Activated B cell treated with CpG ODN at 0.5 μM for 24 hours (primary cell): ENCODE measurements around the gene NFX1. TPM values are rescaled to one million over a fixed set of nuclear protein-coding genes. Genes with fewer than 3 reads are reported as not detected.

Source experiments
- ATAC-seq: fragments of 200-7000 bp; cut with Tn5 transposase; one replicate; pipeline ENCODE4 v1.10.0; 2021; ENCODE audit warnings: low read depth, mild to moderate bottlenecking, moderate library complexity
- CTCF ChIA-PET: fragments of 350-600 bp; sonication (Branson Sonifier 250); formaldehyde crosslinking; loops from one replicate; lab custom pipeline; 2021; ENCODE audit warnings: antibody characterized with exemption; lab: Charles Lee
- POLR2A ChIA-PET: fragments of 350-600 bp; sonication (Branson Sonifier 250); formaldehyde crosslinking; loops from one replicate; lab custom pipeline; 2021; ENCODE audit warnings: antibody characterized with exemption; lab: Charles Lee
- DNase-seq: peaks from one replicate; pipeline ENCODE4 v3.0.0; 2022
- H3K27ac Mint-ChIP-seq: one replicate; pipeline ENCODE4 v1.8.0; 2020; ENCODE audit warnings: mixed read lengths
- H3K27me3 Mint-ChIP-seq: one replicate; pipeline ENCODE4 v1.8.0; 2021; ENCODE audit warnings: mixed read lengths
- H3K36me3 Mint-ChIP-seq: one replicate; pipeline ENCODE4 v1.8.0; 2021; ENCODE audit warnings: low read depth, mixed read lengths
- H3K4me1 Mint-ChIP-seq: one replicate; pipeline ENCODE4 v1.8.0; 2021; ENCODE audit warnings: mixed read lengths
- H3K4me3 Mint-ChIP-seq: one replicate; pipeline ENCODE4 v1.8.0; 2020; ENCODE audit warnings: mild to moderate bottlenecking, mixed read lengths
- H3K9me3 Mint-ChIP-seq: one replicate; pipeline ENCODE4 v1.8.0; 2020; ENCODE audit warnings: mixed read lengths
- intact Hi-C: fragments of 100-400 bp; cut with micrococcal nuclease; formaldehyde crosslinking; loops from one replicate; pipeline ENCODE4 v1.15.1; 2024
- total RNA-seq: library from RNA; stranded (reverse); gene quantifications from 2 replicates; pipeline ENCODE4 v1.2.3, GENCODE V29; 2022
- TF ChIP-seq, protein P1 (sequence below): fragments of 200-600 bp; IDR thresholded peaks from one replicate; pipeline ENCODE4 v1.8.0; 2022; ENCODE audit warnings: antibody characterized with exemption, mild to moderate bottlenecking

Gene NFX1
- total RNA-seq, 1 donor from 2014 or later = 57.2 TPM

DNA sequence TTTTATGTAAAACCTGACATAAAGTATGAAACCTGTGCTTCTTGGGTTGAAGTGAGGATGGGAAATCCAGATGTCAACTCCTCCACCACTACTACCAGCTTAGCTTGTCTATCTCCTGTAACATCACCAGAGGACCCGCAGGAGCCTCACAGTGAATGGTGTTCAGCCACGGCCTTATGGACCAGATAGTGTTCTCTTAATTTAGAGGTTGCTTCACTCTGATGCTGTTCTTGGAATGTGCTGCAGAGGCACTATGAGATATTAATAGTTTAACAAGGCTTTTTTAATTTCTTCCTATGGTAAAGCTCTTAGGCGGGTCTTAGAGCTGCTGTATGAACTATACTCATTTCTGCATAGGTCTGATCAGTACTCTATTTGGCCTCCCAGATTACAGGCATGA lies 27.9 kb downstream of the NFX1 start:
- no peak for ATAC-seq
- no peak for DNase-seq
- Mint-ChIP-seq H3K27ac (no peak overlapping the region), H3K4me1 (no peaks in the 10 kb centered on the region), H3K9me3 (no peaks in the 10 kb centered on the region), H3K4me3 (no peak overlapping the region), H3K36me3 (peaks cover 81% of the 10 kb centered on the region), H3K27me3 (no peaks in the 10 kb centered on the region)
- ChIA-PET POLR2A (interaction anchor here (1.6 kb wide), 1 partner anchor 21 kb away, joined by 5 read pairs; no protein-coding TSS in a partner anchor), CTCF (interaction anchor here (1.9 kb wide), 1 partner anchor 31 kb away, joined by 7 read pairs; no protein-coding TSS in a partner anchor)
- intact Hi-C loops = no loop called here
- TF ChIP-seq, protein P1, sequence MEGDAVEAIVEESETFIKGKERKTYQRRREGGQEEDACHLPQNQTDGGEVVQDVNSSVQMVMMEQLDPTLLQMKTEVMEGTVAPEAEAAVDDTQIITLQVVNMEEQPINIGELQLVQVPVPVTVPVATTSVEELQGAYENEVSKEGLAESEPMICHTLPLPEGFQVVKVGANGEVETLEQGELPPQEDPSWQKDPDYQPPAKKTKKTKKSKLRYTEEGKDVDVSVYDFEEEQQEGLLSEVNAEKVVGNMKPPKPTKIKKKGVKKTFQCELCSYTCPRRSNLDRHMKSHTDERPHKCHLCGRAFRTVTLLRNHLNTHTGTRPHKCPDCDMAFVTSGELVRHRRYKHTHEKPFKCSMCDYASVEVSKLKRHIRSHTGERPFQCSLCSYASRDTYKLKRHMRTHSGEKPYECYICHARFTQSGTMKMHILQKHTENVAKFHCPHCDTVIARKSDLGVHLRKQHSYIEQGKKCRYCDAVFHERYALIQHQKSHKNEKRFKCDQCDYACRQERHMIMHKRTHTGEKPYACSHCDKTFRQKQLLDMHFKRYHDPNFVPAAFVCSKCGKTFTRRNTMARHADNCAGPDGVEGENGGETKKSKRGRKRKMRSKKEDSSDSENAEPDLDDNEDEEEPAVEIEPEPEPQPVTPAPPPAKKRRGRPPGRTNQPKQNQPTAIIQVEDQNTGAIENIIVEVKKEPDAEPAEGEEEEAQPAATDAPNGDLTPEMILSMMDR = no peak

DNA sequence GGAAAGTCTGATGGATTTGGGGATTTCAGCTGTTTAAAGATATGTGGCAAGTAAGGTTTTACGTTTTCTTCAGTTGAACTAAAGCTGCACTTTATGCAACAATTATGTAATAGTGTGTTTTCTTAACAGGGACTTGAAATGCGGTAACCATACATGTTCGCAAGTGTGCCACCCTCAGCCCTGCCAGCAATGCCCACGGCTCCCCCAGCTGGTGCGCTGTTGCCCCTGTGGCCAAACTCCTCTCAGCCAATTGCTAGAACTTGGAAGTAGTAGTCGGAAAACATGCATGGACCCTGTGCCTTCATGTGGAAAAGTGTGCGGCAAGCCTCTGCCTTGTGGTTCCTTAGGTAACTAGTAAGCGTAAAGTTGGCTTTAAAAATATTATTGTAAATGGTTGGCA lies 28.5 kb downstream of the NFX1 start:
- Mint-ChIP-seq H3K36me3 (peaks cover 81% of the 10 kb centered on the region), H3K4me3 (no peak overlapping the region), H3K9me3 (no peaks in the 10 kb centered on the region), H3K4me1 (no peaks in the 10 kb centered on the region), H3K27me3 (no peaks in the 10 kb centered on the region), H3K27ac (no peak overlapping the region)
- ChIA-PET POLR2A (interaction anchor here (1.6 kb wide), 1 partner anchor 21 kb away, joined by 5 read pairs; no protein-coding TSS in a partner anchor), CTCF (interaction anchor here (1.9 kb wide), 1 partner anchor 32 kb away, joined by 7 read pairs; no protein-coding TSS in a partner anchor)
- DNase-seq = no peak
- intact Hi-C loops = no loop called here
- TF ChIP-seq, protein P1 = no peak
- no peak for ATAC-seq

DNA sequence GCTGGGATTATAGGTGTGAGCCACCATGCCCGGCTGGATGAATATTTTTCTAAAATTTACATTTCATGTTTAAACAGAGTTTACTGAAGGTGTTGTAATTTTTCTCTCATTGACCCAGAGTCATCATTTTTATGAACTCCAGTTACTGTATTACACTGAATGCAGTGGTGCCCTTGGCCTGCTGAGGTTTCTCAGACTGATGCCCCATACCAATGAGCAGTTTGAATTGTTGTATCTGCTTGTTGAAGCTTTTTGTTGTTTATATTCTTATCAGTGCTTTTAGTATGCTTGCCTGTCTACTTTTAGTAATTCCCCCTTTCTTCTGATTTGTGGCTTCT lies 29.9 kb downstream of the NFX1 start:
- Mint-ChIP-seq H3K27me3 (no peaks in the 10 kb centered on the region), H3K4me1 (no peaks in the 10 kb centered on the region), H3K36me3 (peaks cover 84% of the 10 kb centered on the region), H3K4me3 (no peak overlapping the region), H3K27ac (no peak overlapping the region), H3K9me3 (no peaks in the 10 kb centered on the region)
- ChIA-PET CTCF (no interaction called here), POLR2A (no interaction called here)
- intact Hi-C loops = no loop called here
- TF ChIP-seq, protein P1 = no peak
- ATAC-seq (no peak), DNase-seq (no peak)

DNA sequence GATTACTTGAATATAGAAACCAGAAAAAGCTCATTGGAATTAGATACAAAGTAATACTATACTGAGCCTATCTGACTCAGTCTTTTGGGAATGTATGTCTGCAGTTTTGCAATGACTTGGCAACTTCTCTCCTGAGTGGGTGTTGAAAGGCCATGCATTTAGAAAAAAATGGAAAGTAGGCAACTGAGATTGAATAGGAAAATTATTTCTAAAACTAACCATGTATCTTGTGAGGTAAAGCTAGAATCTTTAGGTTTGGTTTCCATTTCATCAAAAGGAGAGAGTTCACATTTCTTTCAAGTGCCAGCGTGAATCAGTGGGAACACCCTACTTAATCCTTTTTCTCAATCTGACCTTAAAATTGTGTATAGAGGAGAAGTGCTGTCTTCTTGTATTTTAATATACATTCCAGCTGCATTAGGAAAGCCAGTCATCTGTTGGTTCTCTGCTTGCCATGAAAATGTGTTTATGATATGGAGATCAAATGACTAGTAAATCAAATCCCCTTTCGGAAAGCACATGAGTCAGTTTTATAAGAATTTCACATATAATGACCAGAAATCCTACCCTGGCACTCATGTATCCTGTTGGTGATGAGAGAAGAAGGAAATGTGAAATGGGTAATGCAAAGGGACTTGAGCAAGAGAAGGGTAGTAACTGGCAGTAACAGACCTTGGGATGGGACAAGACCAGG lies 30.4 kb downstream of the NFX1 start:
- ATAC-seq (no peak), DNase-seq (no peak)
- no peaks in the 10 kb centered on the region for H3K27me3 Mint-ChIP-seq
- H3K4me3 Mint-ChIP-seq = no peak overlapping the region
- POLR2A ChIA-PET = no interaction called here
- no peaks in the 10 kb centered on the region for H3K9me3 Mint-ChIP-seq
- peaks cover 84% of the 10 kb centered on the region for H3K36me3 Mint-ChIP-seq
- TF ChIP-seq, protein P1 = no peak
- H3K4me1 Mint-ChIP-seq = no peaks in the 10 kb centered on the region
- no peak overlapping the region for H3K27ac Mint-ChIP-seq
- intact Hi-C loops = no loop called here
- CTCF ChIA-PET = no interaction called here

DNA sequence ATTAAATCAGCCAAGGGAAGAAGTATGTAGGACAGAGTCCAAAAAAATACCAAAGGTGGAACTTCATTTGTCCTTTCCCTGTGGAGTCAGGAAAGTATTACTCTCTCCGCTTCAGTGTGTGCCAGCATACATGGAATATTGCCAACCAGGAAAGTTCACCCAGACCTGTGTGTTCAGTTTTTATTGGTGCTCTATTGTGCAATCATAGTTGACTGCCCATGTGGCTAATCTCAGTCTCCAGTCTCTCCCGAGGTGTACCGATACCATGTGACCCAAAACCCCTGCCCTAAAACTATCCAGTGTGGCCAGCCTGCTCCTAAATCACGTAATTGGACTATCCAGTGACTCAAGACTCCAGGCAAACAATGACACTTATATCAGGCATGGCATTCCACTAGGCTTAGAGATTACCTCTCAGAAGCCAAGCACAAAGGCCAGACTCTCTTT lies 38.8 kb downstream of the NFX1 start:
- H3K27me3 Mint-ChIP-seq = no peaks in the 10 kb centered on the region
- TF ChIP-seq, protein P1 = no peak
- no peaks in the 10 kb centered on the region for H3K9me3 Mint-ChIP-seq
- peaks cover 78% of the 10 kb centered on the region for H3K36me3 Mint-ChIP-seq
- no peak overlapping the region for H3K4me3 Mint-ChIP-seq
- ChIA-PET CTCF (no interaction called here), POLR2A (no interaction called here)
- H3K27ac Mint-ChIP-seq = no peak overlapping the region
- H3K4me1 Mint-ChIP-seq = no peaks in the 10 kb centered on the region
- intact Hi-C loops = loop anchor here (5.0 kb wide), 1 partner anchor 42 kb away; no protein-coding TSS in a partner anchor
- no peak for DNase-seq
- no peak for ATAC-seq
